Stomach (tissue), 4 donors: Measurements from ENCODE around the gene SLC35F2.

Experiments used
- EP300 ChIP-seq: sonication (generic); formaldehyde crosslinking; IDR thresholded peaks from one replicate; pipeline ENCODE4 v1.6.1; 2017; ENCODE audit warnings: antibody characterized with exemption
- POLR2A ChIP-seq, 4 donors: fragments of 450-650 bp; IDR thresholded peaks; one replicate each; pipeline ENCODE4 v1.6.1; 2016; ENCODE audit warnings: antibody characterized with exemption in 4 of 4, control low read depth in 2 of 4, mild to moderate bottlenecking in 1 of 4, moderate library complexity in 1 of 4
- POLR2AphosphoS5 ChIP-seq, 3 donors: sonication (generic); formaldehyde crosslinking; IDR thresholded peaks; one replicate each; pipeline ENCODE4 v1.6.1; 2016; ENCODE audit warnings: antibody characterized with exemption in 3 of 3
- TF ChIP-seq, protein P1 (sequence below), 7 experiments: fragments of 450-650 bp in 4 of 7; fragments of 200-600 bp in 3 of 7; sonication (generic) in 3 of 7; IDR thresholded peaks; one replicate each; pipeline ENCODE4 v1.5.1; 2016 to 2019; ENCODE audit warnings: antibody characterized with exemption in 7 of 7, control low read depth in 2 of 7, mild to moderate bottlenecking in 1 of 7

- TF ChIP-seq, protein P1, sequence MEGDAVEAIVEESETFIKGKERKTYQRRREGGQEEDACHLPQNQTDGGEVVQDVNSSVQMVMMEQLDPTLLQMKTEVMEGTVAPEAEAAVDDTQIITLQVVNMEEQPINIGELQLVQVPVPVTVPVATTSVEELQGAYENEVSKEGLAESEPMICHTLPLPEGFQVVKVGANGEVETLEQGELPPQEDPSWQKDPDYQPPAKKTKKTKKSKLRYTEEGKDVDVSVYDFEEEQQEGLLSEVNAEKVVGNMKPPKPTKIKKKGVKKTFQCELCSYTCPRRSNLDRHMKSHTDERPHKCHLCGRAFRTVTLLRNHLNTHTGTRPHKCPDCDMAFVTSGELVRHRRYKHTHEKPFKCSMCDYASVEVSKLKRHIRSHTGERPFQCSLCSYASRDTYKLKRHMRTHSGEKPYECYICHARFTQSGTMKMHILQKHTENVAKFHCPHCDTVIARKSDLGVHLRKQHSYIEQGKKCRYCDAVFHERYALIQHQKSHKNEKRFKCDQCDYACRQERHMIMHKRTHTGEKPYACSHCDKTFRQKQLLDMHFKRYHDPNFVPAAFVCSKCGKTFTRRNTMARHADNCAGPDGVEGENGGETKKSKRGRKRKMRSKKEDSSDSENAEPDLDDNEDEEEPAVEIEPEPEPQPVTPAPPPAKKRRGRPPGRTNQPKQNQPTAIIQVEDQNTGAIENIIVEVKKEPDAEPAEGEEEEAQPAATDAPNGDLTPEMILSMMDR (IDR thresholded peaks at IDR 0.05), result no peak
- TF ChIP-seq POLR2A (IDR thresholded peaks at IDR 0.05), result no peak
- TF ChIP-seq EP300, result no peak
- no peak for TF ChIP-seq POLR2AphosphoS5 (IDR thresholded peaks at IDR 0.05)
These were observed 27.6 kb downstream of the SLC35F2 start for GRCh38 chr11:107830915-107831540.
